Liver (tissue), 3 donors: ENCODE measurements around the gene LYSMD2.

Source experiments
- CTCF ChIP-seq: fragments of 150-350 bp; IDR thresholded peaks from 2 replicates; pipeline ENCODE4 v1.5.1; 2017; ENCODE audit warnings: improper control_type of control experiment, low read depth, low read length; ENCODE audit not compliant: missing input control
- EGR1 ChIP-seq, 2 donors: IDR thresholded peaks; 2 replicates each; pipeline ENCODE4 v1.6.1; 2016 to 2018; ENCODE audit warnings: antibody characterized with exemption in 2 of 2, low read depth in 2 of 2
- GABPA ChIP-seq, 2 donors: IDR thresholded peaks in 1 of 2; conservative IDR thresholded peaks in 1 of 2; 2 replicates each; pipeline ENCODE4 v1.6.1; 2016; ENCODE audit warnings: antibody characterized with exemption in 2 of 2, mild to moderate bottlenecking in 1 of 2, moderate library complexity in 1 of 2
- MAX ChIP-seq: IDR thresholded peaks from 2 replicates; pipeline ENCODE4 v1.6.1; 2016; ENCODE audit warnings: antibody characterized with exemption
- NR2F2 ChIP-seq: IDR thresholded peaks from 2 replicates; pipeline ENCODE4 v1.6.1; 2016; ENCODE audit warnings: antibody characterized with exemption
- RAD21 ChIP-seq, 2 donors: IDR thresholded peaks; 2 replicates each; pipeline ENCODE4 v1.6.1; 2016; ENCODE audit warnings: antibody characterized with exemption in 2 of 2, mild to moderate bottlenecking in 2 of 2
- REST ChIP-seq: IDR thresholded peaks from 2 replicates; pipeline ENCODE4 v1.6.1; 2016; ENCODE audit warnings: antibody characterized with exemption, mild to moderate bottlenecking
- RXRA ChIP-seq, 2 donors: IDR thresholded peaks; 2 replicates each; pipeline ENCODE4 v1.6.1; 2017 to 2018; ENCODE audit warnings: antibody characterized with exemption in 2 of 2, mild to moderate bottlenecking in 1 of 2
- TAF1 ChIP-seq: conservative IDR thresholded peaks from 2 replicates; pipeline ENCODE4 v1.6.1; 2016; ENCODE audit warnings: antibody characterized with exemption, mild to moderate bottlenecking
- ZBTB33 ChIP-seq: IDR thresholded peaks from 2 replicates; pipeline ENCODE4 v1.6.1; 2016; ENCODE audit warnings: antibody characterized with exemption
- donor health status: healthy.
- donor health status: healthy.

- no peak for TF ChIP-seq CTCF
- no peak for TF ChIP-seq REST
- no peak for TF ChIP-seq EGR1 (IDR thresholded peaks at IDR 0.05; ENCODE audit: low read depth in 2 of 2)
- no peak for TF ChIP-seq MAX
- TF ChIP-seq ZBTB33, result no peak
- TF ChIP-seq RXRA (IDR thresholded peaks at IDR 0.05), result no peak
- TF ChIP-seq GABPA (IDR thresholded peaks at IDR 0.05 in 1 of 2, conservative IDR thresholded peaks at IDR 0.05 in 1 of 2), result no peak
- no peak for TF ChIP-seq RAD21 (IDR thresholded peaks at IDR 0.05)
- no peak for TF ChIP-seq NR2F2
- TF ChIP-seq TAF1, result no peak
These were observed 30.4 kb downstream of the LYSMD2 start for GRCh38 chr15:51706926-51707608.
